CD4-positive, alpha-beta T cell treated with Interleukin-2 at 100 ng/mL for 4 hours (primary cell): Measurements from ENCODE around the gene SSTR3.
"Not testable (repeated sequence)": the region's sequence is repeated elsewhere in the genome, so short reads cannot be mapped to it uniquely, and the experiment has no call there.

Experiments used
- DNase-seq: peaks from one replicate; pipeline ENCODE4 v3.0.0-alpha.2; 2020; ENCODE audit warnings: low spot score

The SSTR3 gene

DNA sequence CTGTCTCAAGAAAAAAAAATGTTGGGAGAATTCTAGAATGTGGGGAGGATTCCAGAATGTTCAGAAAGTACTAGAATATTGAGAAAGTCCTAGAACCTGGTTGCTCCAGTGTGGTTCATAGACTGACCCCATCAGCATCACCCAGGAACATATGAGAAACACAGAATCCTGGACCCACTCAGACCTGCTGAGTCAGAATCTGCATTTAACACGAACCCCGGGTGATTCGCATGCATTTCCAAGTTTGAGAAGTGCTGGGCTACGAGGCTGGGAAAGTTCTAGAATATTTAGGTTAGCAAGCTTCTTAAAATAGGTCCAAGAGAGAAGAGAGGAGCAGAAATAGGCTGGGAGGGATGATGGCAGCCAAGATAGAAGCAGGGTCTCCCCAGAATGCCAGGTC, 30.6 kb downstream of the SSTR3 start:
- no peak for DNase-seq

DNA sequence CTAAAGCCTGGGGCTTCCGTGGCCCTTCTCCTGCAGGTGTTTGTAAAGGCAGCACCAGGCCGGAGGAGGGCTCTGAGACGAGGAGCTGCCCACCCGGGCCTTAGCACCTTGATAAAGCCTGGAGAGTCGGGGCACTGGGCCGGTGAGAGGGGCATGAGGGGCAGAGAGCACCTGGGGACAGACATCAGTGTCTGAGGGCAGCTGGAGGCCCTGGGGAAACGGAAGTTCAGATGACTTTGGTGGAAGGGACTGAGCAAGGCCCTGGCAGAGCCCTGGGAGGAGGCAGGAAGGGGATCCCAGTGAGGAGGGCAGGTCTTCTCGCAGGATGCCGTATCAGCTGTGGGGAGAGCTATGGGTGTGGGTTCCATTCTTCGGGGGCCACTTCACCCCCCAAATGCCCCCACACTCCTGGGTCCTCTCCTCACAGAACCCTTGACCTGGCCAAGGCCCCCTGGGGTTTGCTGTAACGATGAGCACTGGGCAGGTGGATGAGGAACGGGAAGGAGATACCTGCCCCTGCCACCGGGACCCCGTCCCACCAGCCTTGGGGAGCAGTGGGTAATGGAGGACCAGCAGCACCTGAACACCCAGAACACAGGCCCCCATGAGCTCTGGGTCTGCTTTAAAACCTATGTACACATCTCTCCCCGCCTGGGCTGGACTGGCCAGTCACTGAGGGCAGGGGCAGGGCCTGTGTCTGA, 31.6 kb downstream of the SSTR3 start:
- DNase-seq: no peak

DNA sequence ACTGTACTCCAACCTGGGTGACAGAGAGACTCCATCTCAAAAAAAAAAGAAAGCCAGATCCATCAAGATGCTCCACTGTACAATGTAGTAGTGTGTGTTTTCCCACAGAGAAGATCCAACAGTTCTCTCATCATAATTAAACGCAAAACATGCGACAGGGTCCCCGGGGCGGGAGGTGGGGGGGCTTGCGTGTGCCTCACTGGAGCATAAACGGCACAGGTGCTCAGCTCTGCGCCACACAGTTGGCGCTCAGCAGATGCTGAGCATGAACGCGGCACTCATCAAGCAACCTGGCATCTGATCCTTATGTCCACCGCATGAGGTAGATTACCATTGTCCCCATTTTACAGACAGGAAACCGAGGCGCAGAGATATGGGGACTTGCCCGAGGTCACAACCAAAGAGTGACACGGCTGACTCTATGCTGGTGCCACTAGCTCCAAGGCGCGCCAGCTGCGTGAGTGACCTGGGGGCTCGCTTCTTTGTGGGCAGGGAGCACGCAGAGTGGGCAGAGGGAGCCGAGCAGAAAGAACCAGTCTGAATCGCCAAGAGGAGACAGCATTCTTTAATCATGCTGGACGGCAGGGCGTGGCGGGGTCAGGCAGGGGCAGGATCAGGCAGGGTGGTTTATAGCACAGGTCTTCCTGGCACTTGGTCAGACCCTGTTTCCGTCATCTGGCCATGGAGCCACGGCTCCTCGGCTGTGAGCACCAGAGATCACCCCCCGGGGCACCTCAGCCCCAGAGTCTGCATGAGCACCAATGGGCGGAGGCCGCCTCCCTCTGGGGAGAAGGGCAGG, 32.5 kb downstream of the SSTR3 start:
- no peak for DNase-seq

DNA sequence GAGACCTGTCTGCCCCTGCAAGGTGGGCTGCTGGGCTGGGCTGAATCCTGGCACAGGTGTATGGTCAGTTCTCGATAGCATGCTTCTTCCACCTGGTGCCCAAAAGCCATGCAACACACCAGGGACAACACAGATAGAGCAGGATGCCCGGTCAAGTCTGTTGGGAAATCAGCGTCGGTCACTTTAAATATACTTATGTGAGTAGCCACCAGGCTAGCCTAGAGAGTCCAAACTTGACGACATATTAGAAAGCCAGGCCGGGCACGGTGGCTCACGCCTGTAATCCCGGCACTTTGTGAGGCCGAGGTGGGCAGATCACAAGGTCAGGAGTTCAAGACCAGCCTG, 33.2 kb downstream of the SSTR3 start:
- no peak for DNase-seq

DNA sequence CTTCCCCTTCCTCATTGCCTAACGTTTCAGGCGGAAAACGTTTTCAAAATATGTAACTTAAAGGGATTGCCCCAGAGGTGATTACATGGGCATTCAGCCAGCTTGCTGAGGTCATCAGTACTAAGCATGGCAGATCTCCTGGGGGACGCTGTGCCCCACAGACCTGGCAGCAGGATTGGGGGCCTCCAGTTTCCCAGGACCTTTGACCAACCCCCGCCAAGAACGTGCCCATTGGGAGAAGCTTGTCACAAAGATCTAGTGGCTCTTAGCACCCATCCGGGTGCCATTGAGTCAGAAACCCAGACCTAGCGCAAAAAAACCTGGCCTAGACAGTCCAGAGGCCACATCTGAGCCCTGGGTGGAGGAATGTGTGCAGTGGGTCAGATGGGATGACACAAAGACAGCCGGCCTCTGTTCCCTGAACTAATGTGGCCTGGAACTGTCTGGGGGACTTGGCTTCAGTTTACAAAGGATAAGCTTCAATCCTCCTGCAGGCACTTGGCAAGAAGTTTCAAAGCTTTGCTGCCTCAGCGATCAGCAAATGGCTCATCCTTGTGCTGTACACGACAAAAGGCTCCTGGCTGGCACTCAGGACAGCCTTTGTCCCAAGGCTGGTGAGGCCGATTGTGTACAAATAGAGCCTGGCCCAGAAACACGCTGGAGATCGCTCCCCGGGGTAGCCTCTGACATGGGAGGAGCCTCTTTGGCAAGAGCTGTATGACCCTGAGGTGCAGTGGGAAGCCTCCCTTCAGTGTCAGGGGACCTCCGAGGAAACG, 33.7 kb downstream of the SSTR3 start:
- DNase-seq: no peak

DNA sequence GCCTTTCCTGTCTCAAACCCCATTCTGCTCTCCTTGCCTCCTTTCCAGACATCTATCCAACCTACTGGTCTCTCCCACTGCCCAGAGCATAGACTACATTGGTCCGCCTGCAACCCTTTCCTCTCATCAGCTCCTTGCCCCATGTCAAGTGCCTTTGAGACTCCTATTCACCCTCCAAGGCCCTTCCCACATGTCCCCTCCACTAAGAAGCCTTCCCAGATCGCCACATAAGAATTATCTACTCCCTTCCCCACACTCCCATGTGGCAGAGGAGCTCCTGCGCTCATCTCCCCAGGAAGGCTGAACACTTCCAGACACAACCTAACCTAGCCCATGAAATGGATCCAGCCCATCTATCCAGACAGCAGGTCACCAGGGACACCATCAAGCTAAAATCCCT, 34.5 kb downstream of the SSTR3 start:
- no peak for DNase-seq

DNA sequence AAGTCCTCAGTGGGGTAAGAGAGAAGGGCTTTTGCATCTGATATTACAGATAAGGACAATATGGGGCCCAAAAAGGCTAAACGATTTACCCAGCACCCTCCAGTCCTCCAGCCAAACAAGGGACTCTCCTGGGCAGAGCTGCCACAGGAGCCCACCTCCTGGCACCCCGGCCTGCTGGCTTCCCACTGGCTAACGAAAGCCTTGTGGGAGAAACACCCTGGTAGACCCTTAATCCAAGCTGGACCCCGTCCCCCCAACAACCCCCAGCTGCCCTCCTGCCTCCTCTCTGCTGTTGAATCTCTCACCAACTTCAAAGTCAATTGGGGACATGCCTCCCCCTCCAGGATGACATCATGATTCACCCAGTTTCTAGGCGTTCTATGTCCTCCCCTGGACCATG, 35.1 kb downstream of the SSTR3 start:
- no peak for DNase-seq

DNA sequence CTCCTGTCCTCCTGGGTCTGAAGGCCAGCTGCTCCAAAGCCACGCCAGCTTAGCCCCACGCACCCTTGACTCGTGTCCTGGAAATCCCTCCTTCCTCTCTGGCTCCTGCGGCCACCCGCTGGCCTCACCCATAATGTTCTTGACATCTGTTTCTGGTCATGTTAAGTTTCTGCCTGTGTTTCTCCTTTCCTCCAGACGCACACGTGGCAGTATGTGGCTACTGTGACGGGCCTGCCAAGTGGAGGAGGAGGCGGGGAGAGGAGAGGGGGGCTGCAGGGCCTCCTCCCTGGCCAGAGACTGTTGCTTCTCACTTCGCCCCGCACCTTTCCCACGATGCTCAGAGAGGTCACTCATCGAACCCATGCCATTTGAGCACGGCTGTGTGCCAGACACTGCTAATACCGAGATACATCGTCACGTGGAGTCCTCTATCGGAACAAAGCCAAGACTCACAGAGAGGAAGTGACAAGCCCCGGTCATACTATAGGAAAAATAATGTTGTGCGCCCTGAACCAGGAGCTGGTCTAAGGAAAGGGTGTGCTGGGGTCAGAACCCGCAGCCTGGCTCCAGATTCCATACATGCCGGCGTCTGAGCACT, 35.7 kb downstream of the SSTR3 start:
- DNase-seq: no peak

DNA sequence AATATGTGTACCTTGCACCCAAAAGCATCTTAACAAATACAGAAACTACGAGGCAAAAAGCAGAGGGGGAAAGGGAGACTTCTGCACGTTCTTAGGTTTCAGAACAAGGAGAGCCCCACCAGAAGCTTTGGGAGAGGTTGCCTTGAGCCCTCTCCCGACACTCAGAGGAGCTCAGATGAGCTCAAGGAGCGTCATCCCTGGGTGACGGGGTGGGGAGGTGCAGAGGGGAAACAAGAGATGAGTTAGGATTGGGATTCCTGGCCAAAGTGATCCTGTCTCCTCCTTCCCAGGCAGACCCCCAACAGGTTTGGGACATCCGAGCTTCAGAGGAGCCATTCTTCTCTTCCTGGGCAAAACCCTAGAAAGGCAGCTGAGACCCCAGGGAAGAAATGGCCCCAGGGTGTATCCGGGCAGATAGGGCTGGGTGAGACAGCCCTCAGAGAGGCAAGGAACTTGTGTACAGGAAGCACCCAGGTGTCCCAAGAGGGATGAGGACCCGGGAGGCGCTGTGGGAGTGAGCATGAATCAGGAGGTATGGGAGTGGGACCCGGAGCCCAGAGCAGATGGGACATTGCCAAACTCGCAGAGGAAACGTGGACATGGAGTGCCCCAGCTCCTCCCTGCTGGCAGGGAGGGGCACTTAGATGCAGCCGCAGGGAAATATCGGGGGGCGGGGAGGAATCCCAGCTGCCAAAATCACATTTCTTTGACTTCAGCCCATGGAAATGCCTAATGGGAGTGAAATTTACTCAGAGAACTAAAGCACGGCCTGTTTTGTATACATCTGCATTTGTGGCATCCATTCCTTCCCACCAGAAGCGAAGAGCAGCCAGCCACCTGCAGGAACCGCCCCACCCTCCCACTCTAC, 36.6 kb downstream of the SSTR3 start:
- DNase-seq: no peak

DNA sequence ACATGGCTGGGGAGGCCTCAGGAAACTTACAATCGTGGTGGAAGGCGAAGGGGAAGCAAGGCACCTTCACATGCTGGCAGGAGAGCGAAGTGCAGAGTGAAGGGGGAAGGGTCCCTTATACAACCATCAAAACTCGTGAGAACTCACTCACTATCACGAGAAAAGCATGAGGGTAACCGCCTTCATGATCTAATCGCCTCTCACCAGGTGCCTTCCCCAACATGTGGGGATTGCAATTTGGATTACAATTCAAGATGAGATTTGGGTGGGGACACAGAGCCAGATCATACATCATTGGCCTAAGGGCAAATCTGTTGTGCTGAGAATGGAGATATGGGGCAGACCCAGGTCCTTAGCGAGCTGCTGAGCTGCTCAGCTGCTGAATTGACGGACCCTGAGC, 37.3 kb downstream of the SSTR3 start:
- no peak for DNase-seq

DNA sequence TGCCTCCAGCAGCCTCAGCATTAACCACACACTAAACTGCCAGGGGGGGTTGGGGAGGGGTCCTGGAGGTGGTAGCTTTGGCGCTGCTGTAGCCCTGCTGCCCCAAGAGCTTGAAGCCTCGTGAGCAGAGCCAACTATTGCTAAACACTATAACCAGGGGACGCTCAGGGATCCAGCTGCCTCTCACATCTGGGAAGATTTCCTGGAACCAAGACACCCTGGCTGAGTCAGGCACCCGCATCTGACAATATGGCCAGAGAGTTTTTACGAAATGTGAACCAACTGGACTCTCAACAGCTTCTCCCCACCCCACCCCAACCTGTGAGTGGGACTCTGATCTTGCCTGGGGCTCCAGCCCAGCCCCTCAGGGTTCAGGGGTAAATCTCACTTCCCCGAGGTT, 38.6 kb downstream of the SSTR3 start:
- no peak for DNase-seq

DNA sequence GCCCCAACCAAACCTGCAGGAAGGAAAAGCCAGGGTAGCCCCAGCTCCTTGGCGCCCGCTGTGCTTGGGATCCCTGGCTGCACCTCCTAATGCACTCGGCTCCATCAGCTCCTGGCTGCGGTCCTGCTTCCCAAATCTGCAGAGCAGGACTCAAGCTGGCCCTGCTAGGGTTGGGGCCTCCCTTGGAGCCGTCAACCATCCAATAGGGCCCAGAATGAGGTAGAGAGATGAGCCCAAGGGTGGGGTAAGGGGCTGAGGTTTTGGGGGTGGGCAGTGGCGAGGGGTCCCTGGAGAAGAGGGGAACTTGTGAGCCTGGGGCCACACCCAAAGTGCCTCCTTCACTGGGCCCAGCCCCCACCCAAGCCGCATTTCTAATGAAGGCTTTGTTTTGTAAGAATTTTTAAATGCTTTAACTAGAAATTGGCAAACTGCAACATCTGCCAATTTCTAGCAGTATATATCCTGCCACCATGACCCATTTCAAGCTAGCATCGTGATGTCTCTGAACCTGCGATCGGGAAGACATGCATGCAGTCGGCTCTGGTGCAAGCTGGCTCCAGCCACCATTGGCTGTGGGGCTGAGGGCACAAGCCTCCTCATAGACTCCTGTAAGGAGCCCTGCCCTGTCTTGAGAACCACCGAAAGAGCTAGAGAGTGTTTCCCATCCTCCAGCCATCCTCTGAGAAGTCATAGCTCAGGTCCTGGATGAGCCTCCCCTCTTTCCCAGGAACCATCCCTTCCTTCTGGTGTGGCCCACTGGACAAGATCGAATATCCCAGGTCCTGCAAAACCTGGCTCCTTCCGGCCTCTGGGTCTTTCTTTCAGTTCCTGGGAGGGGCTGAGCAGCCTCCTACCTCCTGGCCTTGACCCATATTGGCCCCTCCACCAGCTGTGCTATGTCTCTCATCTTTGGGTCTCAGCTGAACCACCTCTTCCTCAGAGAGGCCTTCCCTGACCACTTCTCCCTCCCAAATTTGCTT, 39.7 kb downstream of the SSTR3 start:
- DNase-seq: no peak

DNA sequence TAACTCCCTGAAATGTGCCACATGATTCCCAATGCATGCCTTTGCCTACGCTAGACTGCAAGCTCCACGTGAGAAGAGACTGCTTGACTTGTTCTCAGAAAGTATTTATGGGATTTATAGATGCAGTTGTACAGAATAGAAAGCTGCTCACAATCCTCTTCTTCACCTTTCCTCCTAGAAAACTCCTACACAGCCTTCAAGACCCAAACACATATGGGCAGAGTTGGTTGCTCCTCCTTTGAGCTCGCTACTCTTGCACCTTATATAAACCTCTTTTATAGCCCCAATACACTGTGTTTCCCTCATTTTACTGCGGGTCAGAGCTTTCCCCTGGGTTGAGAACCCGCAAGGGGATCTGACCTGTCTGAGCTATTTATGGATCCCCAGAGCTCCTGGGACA, 40.6 kb downstream of the SSTR3 start:
- no peak for DNase-seq

DNA sequence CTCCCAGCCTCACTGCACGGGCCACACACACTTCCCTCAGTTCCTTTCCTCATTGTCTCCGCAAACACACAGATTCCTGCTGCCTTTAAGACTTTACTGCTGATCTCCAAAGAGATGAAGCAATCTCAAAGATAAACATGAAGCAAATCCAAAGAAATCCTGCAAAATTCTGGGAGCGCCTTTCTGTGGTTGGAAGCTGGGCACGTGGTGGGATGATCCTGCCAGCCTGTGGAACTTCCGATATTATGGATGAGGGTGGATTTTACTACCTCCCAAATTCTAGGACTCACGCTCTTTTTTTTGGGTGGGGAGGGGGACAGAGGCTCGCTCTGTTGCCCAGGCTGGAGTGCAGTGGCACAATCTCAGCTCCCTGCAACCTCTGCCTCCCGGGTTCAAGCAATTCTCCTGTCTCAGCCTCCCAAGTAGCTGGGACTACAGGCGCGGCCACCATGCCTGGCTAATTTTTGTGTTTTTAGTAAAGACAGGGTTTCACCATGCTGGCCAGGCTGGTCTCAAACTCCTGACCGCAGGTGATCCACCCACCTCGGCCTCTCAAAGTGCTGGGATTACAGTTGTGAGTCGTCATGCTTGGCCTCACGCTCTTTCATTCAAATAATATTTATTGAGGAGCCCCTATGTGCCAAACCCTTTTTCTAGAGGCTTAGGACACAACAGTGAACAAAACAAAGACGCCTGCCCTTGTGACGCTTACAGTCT, 41.4 kb downstream of the SSTR3 start:
- DNase-seq: not testable (repeated sequence)

DNA sequence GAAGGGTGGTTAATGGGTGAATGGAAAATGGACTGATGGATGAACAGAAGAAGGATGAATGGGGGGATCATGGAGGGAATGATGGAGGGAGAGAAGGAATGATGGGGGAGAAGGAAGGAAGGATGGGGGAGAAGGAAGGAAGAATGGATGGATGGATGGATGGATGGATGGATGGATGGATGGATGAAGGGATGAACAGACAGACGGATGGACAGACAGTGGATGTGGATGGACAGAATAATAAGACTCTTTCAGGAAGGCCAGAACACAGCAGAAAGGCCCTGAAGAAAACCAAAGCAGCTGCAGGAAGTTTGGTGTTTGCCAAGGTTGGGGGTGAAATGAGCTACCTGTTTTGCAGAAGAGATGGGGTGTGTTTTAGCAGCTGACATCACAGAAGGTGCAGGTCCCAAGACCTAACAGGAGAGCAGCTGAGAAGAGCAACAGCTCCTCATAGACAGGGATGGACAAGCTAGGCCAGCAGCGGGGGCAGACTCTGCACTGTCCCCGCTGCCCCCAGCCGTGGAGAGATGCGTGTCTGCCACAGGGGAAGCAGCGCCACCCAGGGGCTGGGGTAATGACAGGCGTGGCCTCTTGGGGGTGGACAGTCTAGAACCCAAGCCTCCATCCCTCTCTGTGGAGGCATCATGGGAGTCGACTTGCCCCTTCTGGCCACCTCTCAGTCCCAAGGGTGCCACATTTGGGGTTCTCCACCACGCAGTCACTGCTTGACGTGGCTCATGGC, 42.2 kb downstream of the SSTR3 start:
- DNase-seq: no peak

DNA sequence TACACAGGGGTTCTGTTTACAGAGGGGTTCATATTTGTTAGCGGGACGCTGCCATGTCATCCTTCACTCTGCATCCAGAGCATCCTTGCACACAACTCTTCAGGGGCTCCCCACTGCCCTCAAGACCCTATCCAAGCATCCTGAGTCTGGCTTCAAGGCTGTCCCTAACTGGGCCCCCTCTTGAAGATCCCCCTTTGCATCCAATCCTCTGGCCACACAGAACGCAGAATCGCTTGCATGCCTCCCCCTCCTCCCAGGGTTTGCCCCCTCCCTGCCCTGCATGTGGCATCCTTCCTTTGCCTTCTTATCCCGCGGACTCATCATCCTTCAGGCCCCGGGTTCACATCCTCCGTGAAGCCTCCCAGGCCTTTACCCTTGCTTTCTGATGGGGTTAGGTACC, 42.9 kb downstream of the SSTR3 start:
- DNase-seq: no peak

DNA sequence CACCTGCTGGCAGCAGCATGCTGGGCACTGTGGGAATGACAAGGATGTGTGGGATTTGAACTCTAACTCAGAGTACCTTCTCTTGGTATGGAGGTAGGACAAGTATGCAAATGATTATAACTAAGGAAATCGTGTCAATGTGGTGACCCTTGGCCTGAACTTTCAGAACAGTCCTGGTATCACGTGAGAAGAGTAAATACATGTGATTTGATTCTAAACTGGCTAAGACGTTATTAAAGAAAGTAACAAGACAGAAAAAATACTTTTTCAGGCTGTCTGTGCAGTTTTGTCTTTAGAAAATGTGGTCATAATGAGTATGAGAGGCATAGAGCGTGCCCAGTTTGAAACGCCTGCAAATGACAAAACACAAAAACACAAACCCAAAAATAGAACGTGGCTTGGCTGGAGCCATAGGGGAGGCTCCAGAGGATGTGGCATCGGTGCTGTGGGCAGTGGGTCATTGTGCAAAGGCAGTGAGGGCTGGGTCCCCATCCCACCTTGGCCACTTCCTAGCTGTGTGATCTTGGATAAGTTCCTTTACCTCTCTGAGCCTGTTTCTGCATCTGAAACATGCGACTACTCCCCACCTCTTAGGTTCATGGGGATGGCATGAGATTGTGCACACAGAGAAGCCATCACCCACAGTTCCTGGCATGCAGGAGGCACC, 44.2 kb downstream of the SSTR3 start:
- no peak for DNase-seq

DNA sequence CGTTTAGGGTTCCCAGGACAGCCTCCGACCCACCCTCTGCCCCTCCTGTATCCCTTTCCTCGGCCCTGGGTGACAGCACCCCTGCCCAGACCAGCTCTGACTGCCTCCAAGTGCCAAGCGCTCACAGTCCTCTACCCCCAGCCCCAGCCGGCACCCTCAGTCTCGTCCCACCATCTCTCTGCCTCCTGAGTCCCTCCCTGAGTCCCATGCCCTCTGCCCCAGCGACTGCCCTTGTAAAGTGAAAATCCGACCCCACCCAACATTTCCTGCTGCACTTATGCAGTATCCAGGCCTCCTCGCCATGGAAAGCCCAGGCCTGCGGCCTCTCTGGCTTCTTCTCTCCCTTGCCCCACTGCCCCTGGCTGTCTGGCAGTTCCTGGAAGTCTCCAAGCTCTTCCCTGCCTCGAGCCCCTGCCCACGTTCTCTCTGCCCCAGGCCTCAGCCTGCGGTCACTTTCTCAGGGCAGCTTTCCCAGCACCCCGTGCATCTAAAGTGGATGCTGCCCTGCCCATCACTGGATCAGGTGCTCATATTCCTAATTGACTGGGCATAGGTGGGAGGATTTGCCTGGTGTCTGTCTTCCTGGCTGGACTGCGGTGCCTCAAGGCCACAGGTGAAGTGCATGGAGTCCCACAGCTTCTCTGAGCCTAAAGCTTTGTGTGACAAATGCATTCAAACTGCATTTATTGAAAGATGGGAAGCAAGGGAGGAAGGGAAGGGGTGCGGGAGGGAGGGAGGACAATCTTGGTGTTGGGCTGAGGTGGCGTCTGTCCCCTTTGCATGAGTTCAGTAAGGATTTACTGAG, 44.9 kb downstream of the SSTR3 start:
- no peak for DNase-seq
